ENCODE data around the gene ATP2C1. TPM values are rescaled to one million over a fixed set of nuclear protein-coding genes. Genes with fewer than 3 reads are reported as not detected.
A peak's percentile ranks its signal among the peaks of the same experiment; 100 is the strongest.

ATP2C1 gene
- total and polyA plus RNA-seq, 2 donors (not counting 1 experiment from before 2014, with no cell fraction given) = 23.9 to 59.2 TPM

- TF ChIP-seq EZH2 (IDR thresholded peaks at IDR 0.05; ENCODE audit: borderline replicate concordance, insufficient read depth, low read depth, low read length, poor library complexity, severe bottlenecking) = no peak
- no peak for TF ChIP-seq CTCF (IDR thresholded peaks at IDR 0.05)
- H3K4me2 ChIP-seq (replicated peaks; ENCODE audit: low read depth, low read length, poor library complexity, severe bottlenecking) = peak overlapping the region; percentile 26
- no peaks in the 10 kb centered on the region for H3K9me3 Mint-ChIP-seq (ENCODE audit: insufficient read depth)
- H3K79me2 ChIP-seq (ENCODE audit: control insufficient read depth, insufficient read depth, low read length) = peaks cover 61% of the 10 kb centered on the region
- ATAC-seq (ENCODE audit: low read depth) = no peak
- H3K4me3 Mint-ChIP-seq = peak overlapping the region; percentile 23
- H3K4me1 Mint-ChIP-seq = peaks cover 44% of the 10 kb centered on the region
- H3K4me1 ChIP-seq (ENCODE audit: control insufficient read depth in 2 of 2, insufficient read depth in 2 of 2, low read length in 2 of 2) = peaks cover 15 to 18% of the 10 kb centered on the region in 2 donors
- intact Hi-C loops (cut with micrococcal nuclease) = no loop called here
- peaks cover 5% of the 10 kb centered on the region for H4K20me1 ChIP-seq (ENCODE audit: control insufficient read depth, insufficient read depth, low read length, poor library complexity, severe bottlenecking)
- no peaks in the 10 kb centered on the region for H3K27me3 Mint-ChIP-seq
- POLR2A ChIA-PET = no interaction called here
- WGBS (ENCODE audit: insufficient coverage) = no CpG with 5 or more reads among the region's 4 CpGs
- no peak overlapping the region for H3K9ac ChIP-seq (ENCODE audit: low read length)
- H3K27me3 ChIP-seq (replicated peaks in 1 of 4; ENCODE audit: control extremely low read depth in 1 of 4, control insufficient read depth in 3 of 4, insufficient read depth in 4 of 4, low read length in 3 of 4) = no peaks in the 10 kb centered on the region
- no peaks in the 10 kb centered on the region for H3K36me3 ChIP-seq (replicated peaks in 1 of 2; ENCODE audit: control extremely low read depth in 1 of 2, control insufficient read depth in 1 of 2, extremely low read depth in 1 of 2, insufficient read depth in 2 of 2, low read length in 1 of 2)
- H2AFZ ChIP-seq (ENCODE audit: insufficient read depth, low read depth, low read length, poor library complexity, severe bottlenecking) = no peak overlapping the region
- peak overlapping the region in 1 of 2 donors; percentile 50 for H3K27ac ChIP-seq (ENCODE audit: low read length in 2 of 2)
- H3K4me3 ChIP-seq (ENCODE audit: control extremely low read depth in 1 of 5, extremely low read depth in 1 of 5, insufficient read depth in 1 of 5, low read depth in 2 of 5, low read length in 4 of 5) = no peak overlapping the region
- H3K9me3 ChIP-seq (ENCODE audit: control extremely low read depth in 1 of 3, control insufficient read depth in 2 of 3, insufficient read depth in 1 of 3, low read length in 2 of 3) = peaks cover 1 to 12% (median 1%) of the 10 kb centered on the region in 3 donors
- DNase-seq = no peak
- H3K27ac Mint-ChIP-seq = peak overlapping the region; percentile 12
- CTCF ChIA-PET = interaction anchor here (0.7 to 1.8 kb wide), 3 partner anchors 22 to 544 kb away, joined by 3 to 6 read pairs (median 3); partner anchors contain the start of gene ATP2C1
Observed at GRCh38 chr3:130916507-130917167, 22.8 kb downstream of the ATP2C1 start.

GRCh38 chr3:130918328-130918727 lies 24.4 kb downstream of the ATP2C1 start:
- H2AFZ ChIP-seq (ENCODE audit: insufficient read depth, low read depth, low read length, poor library complexity, severe bottlenecking) = no peak overlapping the region
- H3K9ac ChIP-seq (ENCODE audit: low read length) = no peak overlapping the region
- intact Hi-C loops (cut with micrococcal nuclease) = no loop called here
- H3K27ac ChIP-seq (ENCODE audit: low read length in 2 of 2) = no peak overlapping the region
- peaks cover 14% of the 10 kb centered on the region for H4K20me1 ChIP-seq (ENCODE audit: control insufficient read depth, insufficient read depth, low read length, poor library complexity, severe bottlenecking)
- DNase-seq (no peak), ATAC-seq (ENCODE audit: low read depth) (no peak)
- H3K4me3 ChIP-seq (ENCODE audit: control extremely low read depth in 1 of 5, extremely low read depth in 1 of 5, insufficient read depth in 1 of 5, low read depth in 2 of 5, low read length in 4 of 5) = no peak overlapping the region
- Mint-ChIP-seq H3K27ac (no peak overlapping the region), H3K9me3 (ENCODE audit: insufficient read depth) (no peaks in the 10 kb centered on the region), H3K27me3 (no peaks in the 10 kb centered on the region), H3K4me1 (peaks cover 54% of the 10 kb centered on the region), H3K4me3 (no peak overlapping the region)
- H3K79me2 ChIP-seq (ENCODE audit: control insufficient read depth, insufficient read depth, low read length) = peaks cover 76% of the 10 kb centered on the region
- no peaks in the 10 kb centered on the region for H3K36me3 ChIP-seq (replicated peaks in 1 of 2; ENCODE audit: control extremely low read depth in 1 of 2, control insufficient read depth in 1 of 2, extremely low read depth in 1 of 2, insufficient read depth in 2 of 2, low read length in 1 of 2)
- no peaks in the 10 kb centered on the region for H3K27me3 ChIP-seq (replicated peaks in 1 of 4; ENCODE audit: control extremely low read depth in 1 of 4, control insufficient read depth in 3 of 4, insufficient read depth in 4 of 4, low read length in 3 of 4)
- peaks cover 15 to 18% of the 10 kb centered on the region in 2 donors for H3K4me1 ChIP-seq (ENCODE audit: control insufficient read depth in 2 of 2, insufficient read depth in 2 of 2, low read length in 2 of 2)
- POLR2A ChIA-PET = interaction anchor here (0.7 kb wide), 1 partner anchor 81 kb away, joined by 5 read pairs; no protein-coding TSS in a partner anchor
- CTCF ChIA-PET = no interaction called here
- peaks cover 1 to 15% (median 3%) of the 10 kb centered on the region in 3 donors for H3K9me3 ChIP-seq (ENCODE audit: control extremely low read depth in 1 of 3, control insufficient read depth in 2 of 3, insufficient read depth in 1 of 3, low read length in 2 of 3)
- no peak overlapping the region for H3K4me2 ChIP-seq (replicated peaks; ENCODE audit: low read depth, low read length, poor library complexity, severe bottlenecking)
- 94% methylated on average over 2 of the region's 7 CpGs for WGBS (ENCODE audit: insufficient coverage)
- TF ChIP-seq EZH2 (IDR thresholded peaks at IDR 0.05; ENCODE audit: borderline replicate concordance, insufficient read depth, low read depth, low read length, poor library complexity, severe bottlenecking) (no peak), CTCF (IDR thresholded peaks at IDR 0.05) (no peak)

Data from B cell (primary cell).